Measurements from ENCODE around the gene CSF3R.

Gene CSF3R

DNA sequence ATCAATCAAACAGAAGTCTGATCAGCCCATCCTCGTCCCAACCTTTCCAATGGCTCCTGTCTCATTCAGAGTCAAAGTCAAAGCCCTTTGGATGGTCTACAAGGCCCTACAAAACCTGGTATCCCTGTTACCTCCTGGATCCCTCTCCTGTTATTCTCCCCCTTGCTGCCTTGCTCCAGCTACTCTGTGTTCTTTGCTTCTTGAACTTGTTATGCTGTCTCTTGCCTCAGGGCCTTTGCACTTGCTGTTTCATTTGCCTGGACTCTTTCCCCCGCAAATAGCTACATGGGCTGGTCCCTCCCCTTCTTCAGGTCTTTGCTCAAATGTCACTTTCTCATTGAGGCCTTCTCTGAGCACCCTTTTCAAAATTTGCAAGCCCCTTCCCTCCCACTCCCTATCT lies 1.4 kb upstream of the CSF3R start:
- no peak for DNase-seq
- H3K9me3 ChIP-seq (ENCODE audit: severe bottlenecking) = no peaks in the 10 kb centered on the region
- no peaks in the 10 kb centered on the region for H3K27me3 ChIP-seq (ENCODE audit: insufficient read depth, low read depth, severe bottlenecking)
- TF ChIP-seq, protein P1, sequence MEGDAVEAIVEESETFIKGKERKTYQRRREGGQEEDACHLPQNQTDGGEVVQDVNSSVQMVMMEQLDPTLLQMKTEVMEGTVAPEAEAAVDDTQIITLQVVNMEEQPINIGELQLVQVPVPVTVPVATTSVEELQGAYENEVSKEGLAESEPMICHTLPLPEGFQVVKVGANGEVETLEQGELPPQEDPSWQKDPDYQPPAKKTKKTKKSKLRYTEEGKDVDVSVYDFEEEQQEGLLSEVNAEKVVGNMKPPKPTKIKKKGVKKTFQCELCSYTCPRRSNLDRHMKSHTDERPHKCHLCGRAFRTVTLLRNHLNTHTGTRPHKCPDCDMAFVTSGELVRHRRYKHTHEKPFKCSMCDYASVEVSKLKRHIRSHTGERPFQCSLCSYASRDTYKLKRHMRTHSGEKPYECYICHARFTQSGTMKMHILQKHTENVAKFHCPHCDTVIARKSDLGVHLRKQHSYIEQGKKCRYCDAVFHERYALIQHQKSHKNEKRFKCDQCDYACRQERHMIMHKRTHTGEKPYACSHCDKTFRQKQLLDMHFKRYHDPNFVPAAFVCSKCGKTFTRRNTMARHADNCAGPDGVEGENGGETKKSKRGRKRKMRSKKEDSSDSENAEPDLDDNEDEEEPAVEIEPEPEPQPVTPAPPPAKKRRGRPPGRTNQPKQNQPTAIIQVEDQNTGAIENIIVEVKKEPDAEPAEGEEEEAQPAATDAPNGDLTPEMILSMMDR (IDR thresholded peaks at IDR 0.05; ENCODE audit: low read depth, low read length) = no peak
- no peak overlapping the region for H3K27ac ChIP-seq
- H3K4me3 ChIP-seq (ENCODE audit: low read depth, low read length) = no peak overlapping the region
- no peaks in the 10 kb centered on the region for H3K36me3 ChIP-seq

DNA sequence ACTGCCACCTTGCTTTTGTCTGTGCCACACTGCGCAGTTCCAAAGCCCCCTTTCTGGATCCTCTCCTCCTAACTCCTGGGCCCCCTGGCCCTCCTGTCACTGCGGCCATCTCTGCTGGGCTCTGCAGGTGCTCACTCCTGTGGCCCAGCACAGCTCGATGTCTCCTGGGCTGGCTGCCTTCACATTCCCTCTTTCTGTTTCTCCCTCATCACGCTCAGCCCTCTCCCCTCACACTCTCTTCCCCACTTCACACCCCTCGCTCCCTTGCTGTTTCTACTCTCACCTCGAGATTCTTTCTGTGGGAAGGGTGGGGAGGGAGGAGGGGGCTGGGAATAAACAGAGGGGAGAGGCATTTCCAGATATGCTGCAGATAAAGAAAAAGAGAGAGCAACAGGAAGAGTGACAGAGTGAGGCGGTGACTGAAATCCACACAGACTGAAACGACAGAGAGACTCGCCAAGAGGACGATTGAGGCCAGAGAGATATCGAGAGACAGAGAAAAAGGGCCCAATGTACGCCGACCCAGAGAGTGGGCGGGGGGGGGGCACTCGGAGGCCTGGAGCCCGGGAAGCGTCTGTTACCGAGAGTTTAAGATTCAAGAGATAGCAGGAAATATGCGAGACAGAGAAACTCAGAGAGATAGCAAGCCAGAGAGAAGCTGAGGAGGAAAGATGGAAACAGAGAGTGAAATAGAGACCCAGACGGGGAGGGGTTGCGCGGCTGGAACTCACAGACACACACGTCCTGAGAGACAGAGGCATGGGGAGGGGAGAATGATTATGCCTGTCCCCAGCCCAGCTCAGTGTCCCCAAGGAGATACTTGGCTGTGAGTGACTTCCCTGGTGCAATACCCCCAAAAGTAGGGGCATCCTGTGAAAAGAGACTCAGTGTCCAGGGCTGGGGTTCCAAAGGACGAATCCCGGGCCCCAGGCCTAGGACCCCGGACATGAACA lies 666 bp downstream of the CSF3R start:
- H3K27ac ChIP-seq = no peak overlapping the region
- no peak for DNase-seq

DNA sequence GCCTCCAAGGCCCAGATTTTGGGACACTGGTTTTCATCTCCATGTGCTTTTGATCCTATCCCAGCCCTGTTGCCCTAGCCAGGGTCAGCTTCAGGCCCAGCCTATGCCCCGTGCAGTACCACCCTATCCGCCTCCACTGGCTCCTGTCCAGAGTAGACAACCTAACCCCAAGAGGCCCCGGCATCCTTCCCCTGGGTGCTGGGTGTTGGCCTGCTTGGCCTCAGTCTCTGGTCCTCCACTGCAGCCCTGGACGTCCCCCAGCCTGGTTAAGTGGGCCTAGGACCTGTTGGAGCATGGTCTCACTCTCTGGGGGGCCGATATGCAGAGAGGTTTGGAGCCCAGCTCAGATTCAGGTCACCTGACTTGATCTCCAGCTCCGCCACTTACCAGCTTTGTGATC lies 1.6 kb downstream of the CSF3R start:
- no peak for DNase-seq
- TF ChIP-seq, protein P1 (IDR thresholded peaks at IDR 0.05; ENCODE audit: low read depth, low read length) = no peak

More for the DNA sequence above, 666 bp downstream of the CSF3R start:
- Histone ChIP-seq H3K36me3 (no peaks in the 10 kb centered on the region), H3K27me3 (ENCODE audit: insufficient read depth, low read depth, severe bottlenecking) (no peaks in the 10 kb centered on the region), H3K4me3 (ENCODE audit: low read depth, low read length) (no peak overlapping the region), H3K9me3 (ENCODE audit: severe bottlenecking) (no peaks in the 10 kb centered on the region)
- TF ChIP-seq, protein P1 (IDR thresholded peaks at IDR 0.05; ENCODE audit: low read depth, low read length) = no peak

DNA sequence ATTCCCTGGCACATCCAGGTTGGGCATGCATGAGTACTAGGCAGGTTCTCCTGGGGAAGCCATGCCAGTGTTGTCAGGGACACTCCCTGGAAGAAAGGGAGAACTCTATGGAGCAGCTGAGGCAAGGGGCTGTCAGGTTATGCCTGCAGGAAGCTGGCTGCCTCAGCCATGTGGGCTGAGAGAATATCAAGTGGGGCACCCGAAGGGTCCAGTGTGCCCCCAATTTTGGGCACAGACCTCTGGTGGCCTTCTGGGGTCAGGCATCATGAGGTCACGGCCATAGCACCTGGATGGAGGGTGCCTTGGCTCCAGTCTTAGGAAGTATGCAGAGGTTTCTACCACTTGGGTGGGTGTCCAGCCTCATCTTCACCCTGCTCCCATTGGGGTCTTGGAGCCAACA lies 2.6 kb downstream of the CSF3R start:
- TF ChIP-seq, protein P1 (IDR thresholded peaks at IDR 0.05; ENCODE audit: low read depth, low read length) = no peak
- no peak for DNase-seq
- H3K4me3 ChIP-seq (ENCODE audit: low read depth, low read length) = no peak overlapping the region

More for the DNA sequence above, 1.6 kb downstream of the CSF3R start:
- H3K36me3 ChIP-seq = no peaks in the 10 kb centered on the region
- no peaks in the 10 kb centered on the region for H3K9me3 ChIP-seq (ENCODE audit: severe bottlenecking)
- H3K4me3 ChIP-seq (ENCODE audit: low read depth, low read length) = no peak overlapping the region
- no peaks in the 10 kb centered on the region for H3K27me3 ChIP-seq (ENCODE audit: insufficient read depth, low read depth, severe bottlenecking)
- no peak overlapping the region for H3K27ac ChIP-seq

DNA sequence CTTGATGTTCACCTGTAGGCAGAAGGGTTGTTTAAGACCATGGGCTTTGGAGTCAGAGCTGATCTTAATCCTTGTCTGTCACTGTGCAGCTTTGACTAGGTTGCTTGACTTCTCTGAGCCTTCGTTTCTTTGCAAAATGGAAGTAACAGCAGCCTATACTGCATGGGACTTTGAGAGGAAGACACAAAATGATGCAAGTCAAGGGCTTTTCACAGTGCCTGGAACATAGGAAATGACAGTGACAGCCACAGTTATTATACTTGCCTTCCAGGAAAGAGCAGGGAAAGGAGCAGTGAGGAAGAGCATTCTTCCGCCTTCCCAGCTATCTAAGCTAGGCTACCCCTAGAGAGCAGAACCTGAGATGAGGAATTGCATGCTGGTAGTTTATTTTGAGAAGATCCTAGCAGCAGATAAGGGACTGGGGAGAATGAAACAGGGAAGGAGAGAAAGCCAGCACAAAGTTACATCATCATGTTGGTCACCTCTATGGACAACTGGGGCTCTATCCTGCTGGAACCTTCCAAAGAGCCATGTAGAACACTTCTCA lies 3.1 kb downstream of the CSF3R start:
- H3K9me3 ChIP-seq (ENCODE audit: severe bottlenecking) = no peaks in the 10 kb centered on the region
- DNase-seq = no peak
- no peak overlapping the region for H3K27ac ChIP-seq
- H3K36me3 ChIP-seq = no peaks in the 10 kb centered on the region
- TF ChIP-seq, protein P1 (IDR thresholded peaks at IDR 0.05; ENCODE audit: low read depth, low read length) = no peak
- no peak overlapping the region for H3K4me3 ChIP-seq (ENCODE audit: low read depth, low read length)
- H3K27me3 ChIP-seq (ENCODE audit: insufficient read depth, low read depth, severe bottlenecking) = no peaks in the 10 kb centered on the region

More for the DNA sequence above, 2.6 kb downstream of the CSF3R start:
- H3K9me3 ChIP-seq (ENCODE audit: severe bottlenecking) = no peaks in the 10 kb centered on the region
- H3K27ac ChIP-seq = no peak overlapping the region
- no peaks in the 10 kb centered on the region for H3K36me3 ChIP-seq
- H3K27me3 ChIP-seq (ENCODE audit: insufficient read depth, low read depth, severe bottlenecking) = no peaks in the 10 kb centered on the region

All from WERI-Rb-1 (cell line).